ENCODE data around the gene CUL9.

- TF ChIP-seq, protein P1, sequence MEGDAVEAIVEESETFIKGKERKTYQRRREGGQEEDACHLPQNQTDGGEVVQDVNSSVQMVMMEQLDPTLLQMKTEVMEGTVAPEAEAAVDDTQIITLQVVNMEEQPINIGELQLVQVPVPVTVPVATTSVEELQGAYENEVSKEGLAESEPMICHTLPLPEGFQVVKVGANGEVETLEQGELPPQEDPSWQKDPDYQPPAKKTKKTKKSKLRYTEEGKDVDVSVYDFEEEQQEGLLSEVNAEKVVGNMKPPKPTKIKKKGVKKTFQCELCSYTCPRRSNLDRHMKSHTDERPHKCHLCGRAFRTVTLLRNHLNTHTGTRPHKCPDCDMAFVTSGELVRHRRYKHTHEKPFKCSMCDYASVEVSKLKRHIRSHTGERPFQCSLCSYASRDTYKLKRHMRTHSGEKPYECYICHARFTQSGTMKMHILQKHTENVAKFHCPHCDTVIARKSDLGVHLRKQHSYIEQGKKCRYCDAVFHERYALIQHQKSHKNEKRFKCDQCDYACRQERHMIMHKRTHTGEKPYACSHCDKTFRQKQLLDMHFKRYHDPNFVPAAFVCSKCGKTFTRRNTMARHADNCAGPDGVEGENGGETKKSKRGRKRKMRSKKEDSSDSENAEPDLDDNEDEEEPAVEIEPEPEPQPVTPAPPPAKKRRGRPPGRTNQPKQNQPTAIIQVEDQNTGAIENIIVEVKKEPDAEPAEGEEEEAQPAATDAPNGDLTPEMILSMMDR (IDR thresholded peaks at IDR 0.05; ENCODE audit: low read length): no peak; the same call in 1 of the 2 replicates
- TF ChIP-seq EZH2 (IDR thresholded peaks at IDR 0.05; ENCODE audit: borderline replicate concordance, low read length): no peak
These were observed 35.7 kb upstream of the CUL9 start for GRCh38 chr6:43146261-43146660.
